HepG2 (cell line): Measurements from ENCODE around the gene PTGIS. TPM values are rescaled to one million over a fixed set of nuclear protein-coding genes. Genes with fewer than 3 reads are reported as not detected.
A peak's percentile ranks its signal among the peaks of the same experiment; 100 is the strongest.

Experiments
- ADNP ChIP-seq: sonication (generic); formaldehyde crosslinking; IDR thresholded peaks from 2 replicates; pipeline ENCODE4 v1.4.0; 2020; ENCODE audit warnings: missing genetic modification reagents
- ETV6 ChIP-seq: sonication (generic); formaldehyde crosslinking; conservative IDR thresholded peaks from 2 replicates; pipeline ENCODE4 v1.4.0; 2020; ENCODE audit warnings: missing genetic modification reagents
- JUNB ChIP-seq: sonication (generic); formaldehyde crosslinking; IDR thresholded peaks from 2 replicates; pipeline ENCODE4 v1.8.0; 2022; ENCODE audit warnings: missing genetic modification reagents, mild to moderate bottlenecking, borderline replicate concordance
- MAFG ChIP-seq: sonication (generic); formaldehyde crosslinking; IDR thresholded peaks from 2 replicates; pipeline ENCODE4 v1.5.1; 2020; ENCODE audit warnings: mild to moderate bottlenecking, missing genetic modification reagents
- NFIB ChIP-seq: sonication (generic); formaldehyde crosslinking; IDR thresholded peaks from 2 replicates; pipeline ENCODE4 v1.9.0; 2021; ENCODE audit warnings: missing genetic modification reagents, mild to moderate bottlenecking, borderline replicate concordance
- POLR2AphosphoS5 ChIP-seq: IDR thresholded peaks from 2 replicates; pipeline ENCODE4 v1.6.1; 2012; ENCODE audit warnings: low read depth, low read length
- TSC22D2 ChIP-seq: sonication (generic); formaldehyde crosslinking; IDR thresholded peaks from 2 replicates; pipeline ENCODE4 v1.5.1; 2020; ENCODE audit warnings: missing genetic modification reagents, mild to moderate bottlenecking, borderline replicate concordance
- ZBTB42 ChIP-seq: sonication (generic); formaldehyde crosslinking; IDR thresholded peaks from 2 replicates; pipeline ENCODE4 v1.5.0; 2020; ENCODE audit warnings: mild to moderate bottlenecking, missing genetic modification reagents
- ZFX ChIP-seq: sonication (generic); formaldehyde crosslinking; IDR thresholded peaks from 2 replicates; pipeline ENCODE4 v1.4.0; 2020; ENCODE audit warnings: mild to moderate bottlenecking, low read depth, missing genetic modification reagents, moderate library complexity
- ZKSCAN1 ChIP-seq: fragments of 150-350 bp; IDR thresholded peaks from 2 replicates; pipeline ENCODE4 v1.6.1; 2014; ENCODE audit warnings: low read length
- ZMYM4 ChIP-seq: sonication (generic); formaldehyde crosslinking; IDR thresholded peaks from 2 replicates; pipeline ENCODE4 v1.8.1; 2023; ENCODE audit warnings: mild to moderate bottlenecking, missing genetic modification reagents
- ZNF18 ChIP-seq: sonication (generic); formaldehyde crosslinking; IDR thresholded peaks from 2 replicates; pipeline ENCODE4 v1.8.0; 2022; ENCODE audit warnings: mild to moderate bottlenecking, missing genetic modification reagents; ENCODE audit not compliant: insufficient replicate concordance
- ZNF512 ChIP-seq: sonication (generic); formaldehyde crosslinking; IDR thresholded peaks from 2 replicates; pipeline ENCODE4 v1.4.0; 2020; ENCODE audit warnings: mild to moderate bottlenecking, missing genetic modification reagents
- ZNF670 ChIP-seq: sonication (generic); formaldehyde crosslinking; IDR thresholded peaks from 2 replicates; pipeline ENCODE4 v1.8.0; 2022; ENCODE audit warnings: mild to moderate bottlenecking, missing genetic modification reagents, borderline replicate concordance
- ZNF781 ChIP-seq: sonication (generic); formaldehyde crosslinking; IDR thresholded peaks from 2 replicates; pipeline ENCODE4 v1.5.1; 2020; ENCODE audit warnings: borderline replicate concordance, mild to moderate bottlenecking, missing genetic modification reagents; ENCODE audit errors: not compliant biosample characterization
- polyA plus RNA-seq, 8 experiments: library from polyadenylated mRNA; depleted of rRNA in 3 of 8; stranded (reverse) in 7 of 8; unstranded in 1 of 8; fragments of >200 nt; fragmentation: Illumina TruSeq in 4 of 8; extraction: Trizol in 4 of 8; gene quantifications; 2 replicates each; pipeline versions ENCODE4 v1.2.1 to v1.2.3, GENCODE V29; 2011 to 2016; ENCODE audit warnings: low read depth in 4 of 8, missing spikeins in 1 of 8, mixed read lengths in 1 of 8; ENCODE audit not compliant: insufficient read depth in 1 of 8
- total RNA-seq, 5 experiments: library from RNA; depleted of rRNA; stranded (reverse); fragments of >200 nt; fragmentation: Illumina TruSeq; extraction: Trizol; gene quantifications; 2 replicates each; pipeline ENCODE4 v1.2.3, GENCODE V29; 2016; ENCODE audit warnings: low read depth in 1 of 5
- TF ChIP-seq, protein P1 (sequence below): IDR thresholded peaks from 2 replicates; pipeline ENCODE4 v1.6.1; 2016; ENCODE audit warnings: low read depth, missing genetic modification reagents, missing compliant biosample characterization
- TF ChIP-seq, protein P2 (sequence below): sonication (generic); formaldehyde crosslinking; IDR thresholded peaks from 2 replicates; pipeline ENCODE4 v1.4.0; 2020; ENCODE audit warnings: missing genetic modification reagents
- TF ChIP-seq, protein P3 (sequence below): IDR thresholded peaks from 2 replicates; pipeline ENCODE4 v1.6.1; 2016

The PTGIS gene
- total and polyA plus RNA-seq, 2 of the 13 experiments (the other 11 are each of a cell fraction or from before 2014, with no cell fraction given), result not detected

GRCh38 chr20:49614338-49615050 lies 46.6 kb upstream of the PTGIS start (continued):
- TF ChIP-seq, protein P1, sequence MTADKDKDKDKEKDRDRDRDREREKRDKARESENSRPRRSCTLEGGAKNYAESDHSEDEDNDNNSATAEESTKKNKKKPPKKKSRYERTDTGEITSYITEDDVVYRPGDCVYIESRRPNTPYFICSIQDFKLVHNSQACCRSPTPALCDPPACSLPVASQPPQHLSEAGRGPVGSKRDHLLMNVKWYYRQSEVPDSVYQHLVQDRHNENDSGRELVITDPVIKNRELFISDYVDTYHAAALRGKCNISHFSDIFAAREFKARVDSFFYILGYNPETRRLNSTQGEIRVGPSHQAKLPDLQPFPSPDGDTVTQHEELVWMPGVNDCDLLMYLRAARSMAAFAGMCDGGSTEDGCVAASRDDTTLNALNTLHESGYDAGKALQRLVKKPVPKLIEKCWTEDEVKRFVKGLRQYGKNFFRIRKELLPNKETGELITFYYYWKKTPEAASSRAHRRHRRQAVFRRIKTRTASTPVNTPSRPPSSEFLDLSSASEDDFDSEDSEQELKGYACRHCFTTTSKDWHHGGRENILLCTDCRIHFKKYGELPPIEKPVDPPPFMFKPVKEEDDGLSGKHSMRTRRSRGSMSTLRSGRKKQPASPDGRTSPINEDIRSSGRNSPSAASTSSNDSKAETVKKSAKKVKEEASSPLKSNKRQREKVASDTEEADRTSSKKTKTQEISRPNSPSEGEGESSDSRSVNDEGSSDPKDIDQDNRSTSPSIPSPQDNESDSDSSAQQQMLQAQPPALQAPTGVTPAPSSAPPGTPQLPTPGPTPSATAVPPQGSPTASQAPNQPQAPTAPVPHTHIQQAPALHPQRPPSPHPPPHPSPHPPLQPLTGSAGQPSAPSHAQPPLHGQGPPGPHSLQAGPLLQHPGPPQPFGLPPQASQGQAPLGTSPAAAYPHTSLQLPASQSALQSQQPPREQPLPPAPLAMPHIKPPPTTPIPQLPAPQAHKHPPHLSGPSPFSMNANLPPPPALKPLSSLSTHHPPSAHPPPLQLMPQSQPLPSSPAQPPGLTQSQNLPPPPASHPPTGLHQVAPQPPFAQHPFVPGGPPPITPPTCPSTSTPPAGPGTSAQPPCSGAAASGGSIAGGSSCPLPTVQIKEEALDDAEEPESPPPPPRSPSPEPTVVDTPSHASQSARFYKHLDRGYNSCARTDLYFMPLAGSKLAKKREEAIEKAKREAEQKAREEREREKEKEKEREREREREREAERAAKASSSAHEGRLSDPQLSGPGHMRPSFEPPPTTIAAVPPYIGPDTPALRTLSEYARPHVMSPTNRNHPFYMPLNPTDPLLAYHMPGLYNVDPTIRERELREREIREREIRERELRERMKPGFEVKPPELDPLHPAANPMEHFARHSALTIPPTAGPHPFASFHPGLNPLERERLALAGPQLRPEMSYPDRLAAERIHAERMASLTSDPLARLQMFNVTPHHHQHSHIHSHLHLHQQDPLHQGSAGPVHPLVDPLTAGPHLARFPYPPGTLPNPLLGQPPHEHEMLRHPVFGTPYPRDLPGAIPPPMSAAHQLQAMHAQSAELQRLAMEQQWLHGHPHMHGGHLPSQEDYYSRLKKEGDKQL, result no peak
- TF ChIP-seq MAFG (CRISPR knock-in tag) (no peak), POLR2AphosphoS5 (no peak), ZFX (CRISPR knock-in tag) (peak; percentile 32; the same call in 1 of the 2 replicates), ZNF781 (no peak), JUNB (no peak), ZBTB42 (CRISPR knock-in tag) (no peak), ZMYM4 (CRISPR knock-in tag) (peak; percentile 61; the same call in 1 of the 2 replicates), ADNP (CRISPR knock-in tag) (no peak), ZNF18 (peak; percentile 71), ZNF670 (CRISPR knock-in tag) (peak; percentile 31; the same call in 1 of the 2 replicates), ZKSCAN1 (peak; percentile 83), ZNF512 (CRISPR knock-in tag) (no peak), TSC22D2 (CRISPR knock-in tag) (no peak), ETV6 (CRISPR knock-in tag) (no peak), NFIB (CRISPR knock-in tag) (no peak)
- TF ChIP-seq, protein P2, sequence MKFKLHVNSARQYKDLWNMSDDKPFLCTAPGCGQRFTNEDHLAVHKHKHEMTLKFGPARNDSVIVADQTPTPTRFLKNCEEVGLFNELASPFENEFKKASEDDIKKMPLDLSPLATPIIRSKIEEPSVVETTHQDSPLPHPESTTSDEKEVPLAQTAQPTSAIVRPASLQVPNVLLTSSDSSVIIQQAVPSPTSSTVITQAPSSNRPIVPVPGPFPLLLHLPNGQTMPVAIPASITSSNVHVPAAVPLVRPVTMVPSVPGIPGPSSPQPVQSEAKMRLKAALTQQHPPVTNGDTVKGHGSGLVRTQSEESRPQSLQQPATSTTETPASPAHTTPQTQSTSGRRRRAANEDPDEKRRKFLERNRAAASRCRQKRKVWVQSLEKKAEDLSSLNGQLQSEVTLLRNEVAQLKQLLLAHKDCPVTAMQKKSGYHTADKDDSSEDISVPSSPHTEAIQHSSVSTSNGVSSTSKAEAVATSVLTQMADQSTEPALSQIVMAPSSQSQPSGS (CRISPR knock-in tag), result 0 out of 2 replicates have a peak, but pooled peaks have one; percentile 20
- TF ChIP-seq, protein P3, sequence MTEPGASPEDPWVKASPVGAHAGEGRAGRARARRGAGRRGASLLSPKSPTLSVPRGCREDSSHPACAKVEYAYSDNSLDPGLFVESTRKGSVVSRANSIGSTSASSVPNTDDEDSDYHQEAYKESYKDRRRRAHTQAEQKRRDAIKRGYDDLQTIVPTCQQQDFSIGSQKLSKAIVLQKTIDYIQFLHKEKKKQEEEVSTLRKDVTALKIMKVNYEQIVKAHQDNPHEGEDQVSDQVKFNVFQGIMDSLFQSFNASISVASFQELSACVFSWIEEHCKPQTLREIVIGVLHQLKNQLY (CRISPR knock-in tag), result no peak
